Kidney tubule cell (primary cell): ENCODE measurements around the gene CHMP1B.
A peak's percentile ranks its signal among the peaks of the same experiment; 100 is the strongest.
"Not testable (repeated sequence)": the region's sequence is repeated elsewhere in the genome, so short reads cannot be mapped to it uniquely, and the experiment has no call there.

ENCODE experiments used
- DNase-seq: peaks from one replicate; pipeline ENCODE4 v3.0.0-alpha.2; 2018; ENCODE audit warnings: low spot score

The CHMP1B gene

GRCh38 chr18:11840493-11840892, 10.7 kb upstream of the CHMP1B start:
- peak; percentile 16 for DNase-seq

DNA sequence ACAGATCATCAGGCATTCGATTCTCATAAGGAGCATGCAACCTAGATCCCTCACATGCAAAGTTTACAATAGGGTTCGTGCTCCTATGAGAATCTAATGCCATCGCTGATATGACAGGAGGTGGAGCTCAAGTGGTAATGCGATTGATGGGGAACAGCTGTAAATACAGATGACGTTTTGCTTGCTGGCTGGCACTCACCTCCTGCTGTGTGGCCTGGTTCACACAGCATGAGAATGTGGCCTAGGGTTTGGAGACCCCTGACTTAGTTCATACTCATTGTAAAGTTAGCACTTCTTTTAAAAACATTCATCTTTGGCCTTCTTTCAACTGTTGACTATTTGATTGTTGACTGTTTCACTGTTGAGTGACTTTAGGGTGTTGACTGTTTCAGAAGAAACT, 8.7 kb upstream of the CHMP1B start:
- DNase-seq = no peak

GRCh38 chr18:11844436-11844835, 6.8 kb upstream of the CHMP1B start:
- DNase-seq = no peak

- no peak for DNase-seq
Measured at GRCh38 chr18:11845654-11846053, 5.6 kb upstream of the CHMP1B start.

DNA sequence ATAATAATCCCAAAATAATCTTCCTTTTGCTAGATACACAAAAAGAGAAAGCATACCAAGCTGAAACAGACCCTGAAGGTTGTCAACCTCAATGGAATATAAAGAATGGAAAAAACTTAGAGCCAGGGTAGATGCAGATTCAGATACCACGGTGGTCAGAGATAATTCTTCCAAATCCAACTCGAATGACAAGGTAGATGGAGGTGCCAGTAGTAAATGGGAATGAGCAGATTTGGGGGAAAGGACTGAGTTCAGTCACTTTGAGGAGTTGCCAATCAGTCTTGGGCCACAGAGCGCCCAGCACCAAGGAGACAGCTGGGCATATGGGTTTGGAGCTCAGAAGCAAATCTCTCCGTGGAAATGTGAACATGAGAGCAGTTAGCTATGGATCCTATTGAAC, 3.4 kb upstream of the CHMP1B start:
- no peak for DNase-seq

GRCh38 chr18:11849279-11849678, 1.9 kb upstream of the CHMP1B start:
- DNase-seq = no peak

- DNase-seq = peak; percentile 87
Measured at GRCh38 chr18:11849841-11850634, 1.2 kb upstream of the CHMP1B start.

GRCh38 chr18:11850821-11851145, 430 bp upstream of the CHMP1B start:
- DNase-seq = peak; percentile 64

DNA sequence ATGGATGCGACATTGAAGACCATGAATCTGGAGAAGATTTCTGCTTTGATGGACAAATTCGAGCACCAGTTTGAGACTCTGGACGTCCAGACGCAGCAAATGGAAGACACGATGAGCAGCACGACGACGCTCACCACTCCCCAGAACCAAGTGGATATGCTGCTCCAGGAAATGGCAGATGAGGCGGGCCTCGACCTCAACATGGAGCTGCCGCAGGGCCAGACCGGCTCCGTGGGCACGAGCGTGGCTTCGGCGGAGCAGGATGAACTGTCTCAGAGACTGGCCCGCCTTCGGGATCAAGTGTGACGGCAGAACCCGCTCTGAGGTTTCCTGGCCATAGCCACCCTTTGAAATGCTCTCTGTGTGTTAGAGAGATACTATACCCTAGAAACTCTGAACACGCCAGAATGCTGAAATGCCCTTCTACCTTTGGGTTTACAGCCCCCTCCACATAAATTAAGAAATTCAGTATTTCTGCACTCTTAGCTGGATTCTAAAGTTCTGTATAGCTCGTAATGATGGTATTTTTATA, 659 bp downstream of the CHMP1B start:
- peak; percentile 60 for DNase-seq

DNA sequence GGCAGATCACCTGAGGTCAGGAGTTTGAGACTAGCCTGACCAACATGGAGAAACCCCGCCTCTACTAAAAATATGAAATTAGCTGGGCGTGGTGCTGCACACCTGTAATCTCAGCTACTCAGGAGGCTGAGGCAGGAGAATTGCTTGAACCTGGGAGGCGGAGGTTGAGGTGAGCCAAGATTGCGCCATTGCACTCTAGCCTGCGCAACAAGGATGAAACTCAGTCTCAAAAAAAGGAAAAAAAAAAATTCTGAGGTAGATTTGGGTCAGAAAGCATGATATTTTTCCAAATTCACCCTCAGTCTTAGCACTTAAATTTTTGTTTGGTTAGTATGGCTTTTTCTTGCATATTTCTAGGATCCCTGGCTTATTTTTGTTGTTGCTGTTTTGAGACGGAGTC, 3.3 kb downstream of the CHMP1B start:
- DNase-seq = not testable (repeated sequence)

- DNase-seq = peak; percentile 100
Measured at GRCh38 chr18:11857177-11857887, 6.1 kb downstream of the CHMP1B start.

- DNase-seq = peak; percentile 43
Measured at GRCh38 chr18:11859282-11859830, 8.1 kb downstream of the CHMP1B start.

DNA sequence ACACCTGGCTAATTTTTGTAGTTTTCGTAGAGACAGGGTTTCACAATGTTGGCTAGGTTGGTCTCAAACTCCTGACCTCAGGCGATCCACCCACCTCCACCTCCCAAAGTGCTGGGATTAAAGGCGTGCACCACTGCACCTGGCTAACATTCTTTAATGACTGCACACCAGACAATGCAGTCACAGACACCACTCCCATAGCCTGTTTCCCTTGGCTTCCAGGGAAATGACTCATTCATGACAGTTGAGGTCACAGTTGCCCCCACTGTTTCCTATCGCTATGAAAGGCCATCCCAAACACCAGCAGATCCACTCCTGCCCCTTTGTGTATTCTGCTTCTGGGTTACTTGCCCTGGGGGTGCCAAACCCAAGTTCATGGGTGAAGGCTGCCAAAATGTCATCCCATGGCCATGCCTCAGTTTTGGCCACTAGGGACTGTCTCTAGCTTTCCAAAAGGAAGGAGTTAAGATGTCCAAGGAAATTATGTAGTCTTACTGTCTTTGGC, 8.7 kb downstream of the CHMP1B start:
- DNase-seq = peak; percentile 97

DNA sequence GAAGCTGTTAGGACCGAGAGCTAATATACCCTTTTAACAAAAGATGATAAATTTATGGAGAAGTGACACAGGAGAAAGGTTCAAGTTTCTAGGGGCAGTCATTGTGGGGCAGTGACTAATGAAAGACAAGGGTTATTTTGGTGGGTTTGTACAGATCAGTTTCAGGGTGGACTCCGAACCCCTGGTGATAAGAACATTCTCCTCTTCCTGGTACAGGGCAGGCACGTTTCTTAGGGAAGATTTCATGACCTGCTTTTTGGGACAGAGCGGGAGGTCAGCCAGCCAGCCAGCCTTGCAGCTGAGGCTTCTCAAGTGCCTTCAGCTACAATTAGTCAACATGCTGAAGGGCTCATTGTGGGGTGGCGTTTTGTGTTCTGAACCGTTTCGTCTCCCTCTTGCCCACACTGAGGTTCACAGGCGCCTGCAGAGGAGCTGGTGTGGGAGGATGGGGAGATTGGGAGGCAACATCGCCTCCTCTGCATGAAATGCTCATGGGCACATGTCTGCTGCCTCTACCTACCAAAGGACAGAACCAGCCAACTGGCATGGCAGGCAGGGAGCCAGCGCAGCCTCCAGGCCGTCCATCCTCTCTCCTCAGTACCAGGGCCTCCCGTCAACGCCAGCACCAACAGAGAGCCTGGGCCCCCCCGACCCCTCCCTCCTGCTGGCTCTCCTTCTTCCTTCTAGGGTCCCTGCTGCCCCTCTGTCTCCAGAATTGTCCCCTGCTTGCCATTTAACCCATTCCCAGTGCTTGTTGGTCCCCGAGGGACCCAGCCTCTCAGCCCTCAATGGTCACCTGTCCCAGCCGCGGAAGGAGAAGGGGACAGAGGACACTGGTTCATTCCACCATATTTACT, 9.6 kb downstream of the CHMP1B start:
- DNase-seq = peak; percentile 50

- DNase-seq = no peak
Measured at GRCh38 chr18:11861583-11862288, 10.5 kb downstream of the CHMP1B start.

DNA sequence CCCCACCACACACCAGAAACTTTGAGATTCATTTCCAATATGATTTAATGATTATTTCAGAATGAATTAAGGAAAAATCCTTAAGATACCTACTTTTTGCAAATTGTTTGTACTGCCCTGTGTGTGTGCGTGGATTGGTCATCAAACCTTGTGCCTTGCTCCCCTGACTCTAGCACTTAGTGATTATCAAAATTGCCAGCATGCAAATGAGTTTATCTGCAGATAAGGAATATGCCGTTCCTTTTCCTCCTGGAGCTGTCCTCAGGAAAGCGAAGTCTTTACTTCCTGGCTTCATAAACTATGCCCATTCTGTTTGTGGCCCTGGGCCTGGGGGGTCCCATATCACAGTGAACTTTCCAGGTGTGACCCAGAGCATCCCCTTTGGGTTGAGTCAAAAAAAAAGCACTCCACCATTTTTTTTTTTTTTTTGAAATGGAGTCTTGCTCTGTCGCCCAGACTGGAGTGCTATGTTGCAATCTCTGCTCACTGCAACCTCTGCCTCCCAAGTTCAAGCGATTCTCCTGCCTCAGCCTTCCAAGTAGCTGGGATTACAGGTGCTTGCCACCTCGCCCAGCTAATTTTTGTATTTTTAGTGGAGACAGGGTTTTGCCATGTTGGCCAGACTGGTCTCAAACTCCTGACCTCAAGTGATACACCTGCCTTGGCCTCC, 11.4 kb downstream of the CHMP1B start:
- no peak for DNase-seq

DNA sequence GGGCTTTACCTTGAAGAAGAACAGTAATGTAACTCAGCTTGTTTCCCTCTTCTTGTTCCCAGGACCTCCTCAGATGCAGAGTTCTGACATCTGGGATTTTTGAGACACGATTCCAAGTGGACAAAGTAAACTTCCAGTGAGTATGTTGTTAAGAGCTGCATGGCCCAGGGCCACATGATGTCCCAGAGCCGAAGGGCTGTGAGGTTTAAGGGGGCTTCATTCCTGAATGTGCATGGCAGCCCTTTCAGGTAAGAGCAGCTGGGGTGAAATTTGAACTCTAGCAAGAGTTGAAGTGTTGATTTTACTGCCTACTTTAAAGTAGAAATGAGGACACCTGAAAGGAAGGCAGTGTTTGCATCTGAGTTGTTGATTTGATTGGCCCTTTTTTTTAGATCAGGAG, 13.3 kb downstream of the CHMP1B start:
- DNase-seq = no peak

- no peak for DNase-seq
Measured at GRCh38 chr18:11865071-11865470, 13.9 kb downstream of the CHMP1B start.

- DNase-seq = no peak
Measured at GRCh38 chr18:11866329-11866728, 15.1 kb downstream of the CHMP1B start.

DNA sequence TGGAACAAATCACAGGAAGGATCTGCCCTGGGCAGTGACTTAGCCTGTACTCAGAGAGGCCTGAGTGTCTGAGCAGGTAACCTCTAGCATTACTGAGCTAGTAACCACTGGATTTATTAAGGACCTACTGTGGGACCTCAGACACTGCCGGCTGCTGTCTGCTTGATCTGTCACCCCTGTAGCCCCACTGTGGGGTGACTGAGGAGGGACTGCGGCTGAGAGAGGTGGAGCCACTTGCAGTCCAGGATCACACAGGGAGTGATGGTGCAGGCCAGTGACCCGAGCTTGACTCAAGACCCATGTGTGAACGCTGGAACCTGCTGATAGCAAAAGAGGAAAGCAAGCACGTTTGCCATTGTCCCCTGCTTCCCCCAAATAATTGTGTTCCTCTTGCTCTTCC, 15.6 kb downstream of the CHMP1B start:
- no peak for DNase-seq

- no peak for DNase-seq
Measured at GRCh38 chr18:11868230-11868629, 17.0 kb downstream of the CHMP1B start.
